ENCODE measurements around the gene S100P.
A peak's percentile ranks its signal among the peaks of the same experiment; 100 is the strongest.
"Not testable (repeated sequence)": the region's sequence is repeated elsewhere in the genome, so short reads cannot be mapped to it uniquely, and the experiment has no call there.

The S100P gene
- 0.18 to 1.8 (median 0.55) reads per million in 18 experiments for total RNA-seq

DNA sequence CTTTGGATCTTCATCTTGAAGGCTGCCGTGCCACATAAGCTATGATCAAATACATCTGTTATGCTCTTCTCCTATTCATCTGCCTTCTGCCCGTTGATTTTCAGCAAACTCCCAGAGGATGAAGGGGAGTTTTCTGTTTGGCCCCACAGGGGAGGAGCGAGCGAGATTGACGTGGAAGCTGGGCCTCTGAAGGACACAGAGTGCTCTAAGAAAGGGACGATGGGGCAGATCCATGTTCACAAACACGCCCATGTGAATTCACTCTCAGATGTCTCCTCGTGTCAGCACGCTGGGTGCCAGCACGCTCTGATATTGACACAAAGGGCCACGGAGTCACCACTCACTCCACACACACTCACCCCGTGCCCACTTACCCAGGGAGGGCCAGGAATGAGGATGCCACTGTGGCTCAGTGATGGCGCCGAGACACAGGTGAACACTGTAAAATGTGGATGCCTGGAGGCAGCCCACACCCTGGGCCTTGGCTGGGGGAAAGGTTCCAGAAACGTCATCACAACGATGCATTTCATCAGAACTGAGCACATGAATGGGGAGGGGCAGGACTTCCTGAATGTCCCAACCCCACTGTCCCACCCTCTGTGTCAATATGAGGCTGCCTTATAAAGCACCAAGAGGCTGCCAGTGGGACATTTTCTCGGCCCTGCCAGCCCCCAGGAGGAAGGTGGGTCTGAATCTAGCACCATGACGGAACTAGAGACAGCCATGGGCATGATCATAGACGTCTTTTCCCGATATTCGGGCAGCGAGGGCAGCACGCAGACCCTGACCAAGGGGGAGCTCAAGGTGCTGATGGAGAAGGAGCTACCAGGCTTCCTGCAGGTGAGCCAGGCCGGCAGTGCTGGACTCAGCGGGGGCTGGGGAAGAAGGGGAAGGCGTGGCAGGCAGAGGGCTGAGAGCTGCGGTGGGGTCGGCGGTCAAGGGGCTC lies at the start of gene S100P:
Gene S100P, plus strand, starts transcription at position 648 of the 946 bp plus-strand sequence. Its CDS starts 55 bp downstream, at position 703.
- DNase-seq = no peak

DNA sequence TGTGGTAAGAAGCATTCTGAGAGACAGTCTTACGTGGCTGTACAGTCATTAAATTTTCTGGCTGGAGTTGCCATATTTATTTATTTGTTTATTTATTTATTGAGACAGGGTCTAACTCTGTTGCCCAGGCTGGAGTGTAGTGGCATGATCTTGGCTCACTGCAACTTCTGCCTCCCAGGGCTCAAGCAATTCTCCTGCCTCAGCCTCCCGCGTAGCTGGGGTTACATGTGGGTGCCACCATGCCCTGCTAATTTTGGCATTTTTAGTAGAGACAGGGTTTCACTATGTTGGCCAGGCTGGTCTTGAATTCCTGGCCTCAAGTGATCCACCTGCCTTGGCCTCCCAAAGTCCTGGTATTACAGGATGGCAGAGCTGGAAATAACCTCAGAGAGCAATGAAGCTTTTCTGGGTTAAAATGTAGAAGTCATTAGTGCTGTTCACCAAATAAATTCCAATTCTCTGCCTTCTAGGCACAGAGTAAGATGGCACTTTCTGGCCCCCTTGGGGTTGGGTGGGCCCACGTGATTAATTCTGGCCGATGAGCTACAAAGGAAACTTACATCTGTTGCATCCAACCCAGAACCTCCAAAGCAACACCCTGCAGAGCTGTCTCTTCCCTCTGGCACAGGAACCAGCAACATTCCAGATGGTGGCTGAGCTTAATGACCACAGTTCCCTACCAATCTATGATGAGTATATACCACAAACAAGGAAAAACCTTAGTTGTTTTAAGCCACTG lies 48.7 kb upstream of the S100P start:
- DNase-seq = no peak

- DNase-seq = no peak
These were observed 46.5 kb upstream of the S100P start for GRCh38 chr4:6647169-6647568.

DNA sequence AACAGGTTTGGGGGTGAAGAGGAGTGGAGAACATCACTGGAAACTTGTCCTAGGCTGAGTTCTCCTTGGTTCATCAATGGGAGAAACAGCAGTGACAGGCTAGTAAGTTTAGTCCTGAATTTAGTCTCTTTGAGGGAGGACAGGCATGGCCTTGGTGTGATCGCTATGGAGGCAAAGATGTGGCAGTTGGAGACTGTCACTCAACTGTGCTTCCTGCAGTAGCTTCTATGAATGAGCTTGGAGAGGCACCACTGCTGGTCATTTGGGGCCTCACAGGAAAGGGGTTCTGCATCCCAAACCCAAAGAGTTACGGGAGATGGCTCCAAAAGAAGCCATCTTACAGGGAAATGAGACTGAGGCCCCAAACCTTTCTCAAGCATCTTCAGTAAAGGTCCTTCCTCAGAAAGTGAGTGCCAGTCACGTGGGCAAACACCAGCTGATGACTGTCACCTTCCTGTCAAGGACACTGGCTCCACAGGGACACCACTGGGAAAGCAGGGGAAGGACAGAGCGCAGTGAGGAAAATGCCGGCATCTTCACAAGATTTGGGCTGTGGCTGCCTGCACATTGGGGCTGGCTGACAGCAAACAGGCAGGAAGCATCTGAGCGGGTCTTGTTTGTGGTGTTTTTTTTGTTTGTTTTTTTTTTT lies 46.0 kb upstream of the S100P start:
- no peak for DNase-seq

GRCh38 chr4:6649216-6649615 lies 44.5 kb upstream of the S100P start:
- no peak for DNase-seq

DNA sequence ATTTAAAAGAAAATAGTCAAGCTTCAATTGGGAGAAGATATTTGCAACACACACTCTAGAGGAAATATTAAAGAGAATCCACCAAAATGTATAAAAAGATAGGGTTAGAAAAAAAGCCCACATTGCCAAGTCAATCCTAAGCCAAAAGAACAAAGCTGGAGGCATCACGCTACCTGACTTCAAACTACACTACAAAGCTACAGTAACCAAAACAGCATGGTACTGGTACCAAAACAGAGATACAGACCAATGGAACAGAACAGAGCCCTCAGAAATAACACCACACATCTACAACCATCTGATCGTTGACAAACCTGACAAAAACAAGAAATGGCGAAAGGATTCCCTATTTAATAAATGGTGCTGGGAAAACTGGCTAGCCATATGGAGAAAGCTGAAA lies 39.5 kb upstream of the S100P start:
- not testable (repeated sequence) for DNase-seq

- DNase-seq = not testable (repeated sequence)
These were observed 38.4 kb upstream of the S100P start for GRCh38 chr4:6655291-6655690.

DNA sequence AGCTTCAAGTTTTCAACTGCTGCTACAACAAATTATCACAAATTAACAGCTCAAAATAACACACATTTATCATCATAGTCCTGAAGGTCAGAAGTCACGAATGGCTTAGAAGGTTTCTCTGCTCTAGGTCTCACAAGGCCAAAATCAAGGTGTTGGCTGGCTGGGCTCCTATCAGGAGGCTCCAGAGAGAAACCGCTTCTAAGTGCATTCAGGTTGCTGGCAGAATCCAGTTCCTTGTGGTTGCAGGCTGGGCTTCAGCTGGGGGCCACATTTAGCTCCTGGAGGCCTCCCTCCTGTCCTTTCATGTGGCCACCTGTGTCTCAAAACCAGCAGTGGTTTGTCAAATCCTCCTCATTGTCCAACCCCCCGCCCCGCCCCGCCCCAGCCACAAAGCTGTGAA lies 37.8 kb upstream of the S100P start:
- DNase-seq = no peak

GRCh38 chr4:6657242-6658208 lies 36.2 kb upstream of the S100P start:
- DNase-seq = no peak

DNA sequence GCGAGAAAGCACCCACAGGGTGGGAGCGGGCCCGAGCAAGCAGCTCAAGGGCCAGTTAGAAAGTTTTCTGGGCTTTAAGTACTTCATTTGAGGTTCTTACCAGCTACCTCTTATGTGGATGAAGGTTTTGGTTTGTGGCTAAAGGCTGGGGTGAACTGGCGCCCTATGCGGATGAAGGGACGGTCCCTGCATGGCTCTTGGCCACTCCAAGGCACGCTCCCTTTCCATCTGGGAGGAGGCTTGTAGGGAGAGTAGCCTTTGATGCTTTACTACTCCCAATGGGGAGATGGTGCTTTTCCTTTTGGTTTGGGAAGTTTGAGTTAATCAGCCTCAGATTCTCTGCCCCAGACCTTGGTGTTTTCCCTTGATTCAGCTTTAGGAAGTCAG lies 35.5 kb upstream of the S100P start:
- DNase-seq = no peak

- peak; percentile 26 to 30 for DNase-seq
These were observed 35.0 kb upstream of the S100P start for GRCh38 chr4:6658597-6659075.

DNA sequence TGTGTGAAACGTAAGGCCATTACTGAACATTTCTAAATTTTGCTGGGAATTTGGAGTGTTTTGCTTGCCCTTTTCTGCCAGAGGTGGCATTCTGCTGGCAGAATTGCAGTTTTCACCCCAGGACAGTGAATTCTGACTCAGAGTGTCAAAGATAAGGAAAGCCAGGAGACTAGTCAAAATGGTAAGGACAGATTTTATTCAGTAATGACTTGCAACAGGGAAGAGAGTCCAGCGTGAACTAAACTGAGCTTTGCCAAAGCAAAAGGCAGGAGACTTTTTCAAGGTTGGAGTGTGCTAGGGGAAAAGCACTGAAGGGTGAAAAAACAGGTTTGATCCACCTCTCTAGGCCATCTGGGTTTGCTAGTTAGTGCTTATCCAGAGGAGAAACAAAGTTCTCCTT lies 33.8 kb upstream of the S100P start:
- no peak for DNase-seq

DNA sequence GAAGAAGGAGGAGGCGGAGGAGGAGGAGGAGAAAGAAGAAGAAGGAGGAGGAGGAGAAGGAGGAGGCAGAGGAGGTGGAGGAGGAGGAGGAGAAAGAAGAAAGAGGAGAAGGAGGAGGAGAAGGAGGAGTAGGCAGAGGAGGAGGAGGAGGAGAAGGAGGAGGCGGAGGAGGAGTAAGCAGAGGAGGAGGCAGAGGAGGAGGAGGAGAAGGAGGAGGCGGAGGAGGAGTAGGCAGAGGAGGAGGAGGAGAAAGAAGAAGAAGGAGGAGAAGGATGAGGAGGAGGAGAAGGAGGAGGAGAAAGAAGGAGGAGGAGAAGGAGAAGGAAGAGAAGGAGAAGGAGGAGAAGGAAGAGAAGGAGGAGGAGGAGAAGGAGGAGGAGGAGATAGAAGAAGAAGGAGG lies 33.2 kb upstream of the S100P start:
- no peak for DNase-seq

GRCh38 chr4:6662591-6662990 lies 31.1 kb upstream of the S100P start:
- DNase-seq = no peak

DNA sequence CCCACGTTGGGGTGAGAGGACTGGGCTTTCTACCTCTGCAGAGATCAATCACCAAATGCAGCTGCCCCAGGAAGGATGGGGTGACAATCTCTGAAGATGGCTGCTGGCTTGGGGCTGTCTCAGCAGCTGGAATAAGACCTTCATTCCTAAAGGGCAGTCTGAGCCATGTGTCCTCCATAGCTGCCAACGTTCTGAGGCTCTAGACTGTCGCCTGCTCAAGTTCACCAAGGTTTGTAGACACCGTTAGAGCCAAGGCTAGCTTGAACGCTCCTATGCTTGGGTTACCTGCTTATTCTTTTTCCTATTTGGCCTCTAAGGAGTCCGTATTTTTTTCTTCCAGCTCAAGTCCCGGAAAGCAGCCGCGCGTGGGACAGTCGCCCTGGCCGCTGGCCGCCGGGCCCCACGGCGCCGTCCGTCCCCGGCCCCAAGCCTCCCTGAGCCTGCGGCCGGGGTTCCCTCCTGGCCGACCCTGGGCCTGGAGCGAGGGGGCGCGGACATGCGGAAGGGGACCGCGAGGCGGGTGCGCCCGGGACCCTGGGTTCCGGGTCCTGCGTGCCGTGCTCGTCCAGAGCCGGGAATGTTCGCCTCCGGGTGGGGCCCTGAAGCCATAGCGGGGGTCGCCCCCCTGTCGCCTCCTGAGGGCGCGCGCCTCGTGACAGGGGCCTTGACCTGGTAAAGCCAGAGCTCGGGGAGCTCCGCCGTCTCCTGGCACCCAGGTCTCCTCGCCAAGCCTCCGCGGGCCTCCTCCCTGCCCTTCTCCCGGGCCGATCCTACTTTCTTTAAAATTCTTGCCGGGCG lies 29.9 kb upstream of the S100P start:
- DNase-seq = no peak

DNA sequence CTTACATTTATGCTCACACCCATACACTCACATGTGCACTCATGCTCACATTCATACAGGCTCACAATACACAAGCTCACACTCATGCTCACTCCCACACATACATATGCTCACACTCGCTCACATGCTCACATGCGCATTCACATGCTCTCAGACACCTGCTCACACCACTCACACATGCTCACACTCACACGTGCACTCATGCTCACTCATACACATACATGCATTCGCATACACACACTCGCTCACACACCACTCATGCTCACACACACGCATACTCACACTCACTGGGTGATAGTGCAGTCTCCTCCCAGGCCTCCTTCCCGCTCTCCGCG lies 28.4 kb upstream of the S100P start:
- no peak for DNase-seq

GRCh38 chr4:6668391-6668790 lies 25.3 kb upstream of the S100P start:
- DNase-seq = no peak

DNA sequence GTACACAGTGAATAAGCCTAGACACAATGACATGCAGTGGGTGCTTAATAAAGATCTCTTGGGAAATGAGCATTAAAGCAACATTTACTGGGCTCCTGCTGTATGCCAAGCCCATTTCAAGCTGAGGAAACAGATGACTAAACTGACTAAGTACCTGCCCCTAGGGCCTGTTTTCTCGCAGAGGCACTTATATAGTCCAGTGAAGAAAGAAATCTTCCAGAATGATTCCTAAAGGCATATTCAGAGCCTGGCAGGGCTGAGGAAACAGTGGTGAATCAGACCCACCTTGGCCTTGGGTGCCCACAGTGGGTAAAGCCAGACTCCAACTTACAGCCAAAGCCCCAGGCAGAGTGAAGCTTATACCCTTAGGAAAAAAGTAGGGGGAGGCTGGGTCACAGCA lies 22.0 kb upstream of the S100P start:
- DNase-seq = no peak

DNA sequence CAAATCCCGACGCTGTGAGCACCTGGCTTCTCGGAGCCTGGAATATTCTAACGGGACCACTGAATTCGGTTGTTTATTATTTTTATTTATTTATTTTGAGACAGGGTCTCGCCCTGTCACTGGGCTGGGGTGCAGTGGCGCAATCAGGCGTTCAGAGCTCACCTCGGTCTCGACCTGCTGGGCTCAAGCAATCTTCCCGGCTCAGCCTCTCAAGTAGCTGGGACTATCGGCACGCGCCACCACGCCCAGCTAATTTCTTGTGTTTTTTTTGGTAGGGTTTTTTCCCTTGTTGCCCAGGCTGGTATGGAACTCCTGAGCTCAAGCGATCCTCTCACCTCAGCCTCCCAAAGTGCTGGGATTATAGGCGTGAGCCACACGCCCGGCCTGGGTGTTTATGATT lies 21.5 kb upstream of the S100P start:
- no peak for DNase-seq

- DNase-seq = not testable (repeated sequence)
These were observed 21.0 kb upstream of the S100P start for GRCh38 chr4:6672541-6673190.
